Mononuclear cell (primary cell): Measurements from ENCODE around the gene CD300LG. TPM values are rescaled to one million over a fixed set of nuclear protein-coding genes. Genes with fewer than 3 reads are reported as not detected.
A peak's percentile ranks its signal among the peaks of the same experiment; 100 is the strongest.

Experiments used
- H3K27me3 ChIP-seq: 2 replicates; pipeline ENCODE4 v1.6.0; 2011; ENCODE audit warnings: low read length, control low read depth; ENCODE audit not compliant: insufficient read depth
- H3K4me1 ChIP-seq: 2 replicates; pipeline ENCODE4 v1.5.1; 2011; ENCODE audit warnings: mild to moderate bottlenecking, low read length, control low read depth; ENCODE audit not compliant: insufficient read depth
- H3K4me3 ChIP-seq: 2 replicates; pipeline ENCODE4 v1.5.1; 2011; ENCODE audit warnings: mild to moderate bottlenecking, low read length, moderate library complexity
- H3K9me3 ChIP-seq: 2 replicates; pipeline ENCODE4 v1.5.1; 2011; ENCODE audit warnings: low read depth, mild to moderate bottlenecking, control low read depth, low read length
- total RNA-seq: library from RNA; depleted of rRNA; stranded (reverse); fragments of >200 nt; gene quantifications from one replicate; pipeline ENCODE4 v1.2.3, GENCODE V29; 2012

CD300LG gene
- total RNA-seq, 1 donor, result not detected

GRCh38 chr17:43816336-43817320 is 30.3 kb upstream of the CD300LG start:
- Histone ChIP-seq H3K9me3 (no peaks in the 10 kb centered on the region), H3K4me3 (no peak overlapping the region), H3K4me1 (peaks cover 7% of the 10 kb centered on the region), H3K27me3 (no peaks in the 10 kb centered on the region)

- Histone ChIP-seq H3K4me1 (peaks cover 7% of the 10 kb centered on the region), H3K27me3 (no peaks in the 10 kb centered on the region), H3K9me3 (no peaks in the 10 kb centered on the region), H3K4me3 (no peak overlapping the region)
Measured at GRCh38 chr17:43817826-43818225, 29.1 kb upstream of the CD300LG start.

GRCh38 chr17:43818966-43819365 is 28.0 kb upstream of the CD300LG start:
- Histone ChIP-seq H3K9me3 (no peaks in the 10 kb centered on the region), H3K4me3 (no peak overlapping the region), H3K4me1 (peaks cover 7% of the 10 kb centered on the region), H3K27me3 (no peaks in the 10 kb centered on the region)

GRCh38 chr17:43820759-43821158 is 26.2 kb upstream of the CD300LG start:
- H3K4me1 ChIP-seq, result no peaks in the 10 kb centered on the region
- no peaks in the 10 kb centered on the region for H3K9me3 ChIP-seq
- no peak overlapping the region for H3K4me3 ChIP-seq
- no peaks in the 10 kb centered on the region for H3K27me3 ChIP-seq

DNA sequence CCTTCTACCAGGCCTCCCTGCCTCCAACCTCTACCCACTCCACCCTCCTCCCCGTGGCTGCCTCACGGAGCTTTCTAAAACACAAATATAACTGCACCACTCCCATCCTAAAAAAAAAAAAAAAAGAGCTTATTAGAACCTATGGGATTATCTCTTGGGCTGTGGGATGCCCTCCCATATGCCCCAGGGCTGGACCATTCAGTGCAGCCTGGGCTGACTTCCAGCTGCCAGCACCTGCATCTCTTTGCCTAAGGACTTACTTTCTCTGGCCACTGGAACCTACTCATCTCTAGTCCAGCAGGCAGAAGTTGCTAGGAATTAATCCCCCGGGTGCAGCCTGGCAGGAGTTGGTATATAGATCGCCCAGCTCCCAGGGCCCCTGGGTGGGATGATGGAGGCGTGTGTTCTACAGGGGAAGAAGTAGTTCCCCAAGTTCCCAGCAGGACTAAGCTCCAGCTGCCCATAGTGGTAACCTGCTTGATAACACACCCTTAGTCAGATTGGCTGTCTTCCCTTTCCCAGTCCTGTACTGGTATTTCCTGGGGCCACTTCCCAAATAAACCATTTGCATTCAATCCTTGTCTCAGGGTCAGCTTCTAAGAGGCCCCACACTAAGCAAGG is 24.3 kb upstream of the CD300LG start:
- Histone ChIP-seq H3K27me3 (no peaks in the 10 kb centered on the region), H3K4me1 (no peaks in the 10 kb centered on the region), H3K9me3 (no peaks in the 10 kb centered on the region), H3K4me3 (no peak overlapping the region)

GRCh38 chr17:43823350-43824084 is 23.5 kb upstream of the CD300LG start:
- Histone ChIP-seq H3K4me3 (no peak overlapping the region), H3K4me1 (no peaks in the 10 kb centered on the region), H3K27me3 (no peaks in the 10 kb centered on the region), H3K9me3 (no peaks in the 10 kb centered on the region)

DNA sequence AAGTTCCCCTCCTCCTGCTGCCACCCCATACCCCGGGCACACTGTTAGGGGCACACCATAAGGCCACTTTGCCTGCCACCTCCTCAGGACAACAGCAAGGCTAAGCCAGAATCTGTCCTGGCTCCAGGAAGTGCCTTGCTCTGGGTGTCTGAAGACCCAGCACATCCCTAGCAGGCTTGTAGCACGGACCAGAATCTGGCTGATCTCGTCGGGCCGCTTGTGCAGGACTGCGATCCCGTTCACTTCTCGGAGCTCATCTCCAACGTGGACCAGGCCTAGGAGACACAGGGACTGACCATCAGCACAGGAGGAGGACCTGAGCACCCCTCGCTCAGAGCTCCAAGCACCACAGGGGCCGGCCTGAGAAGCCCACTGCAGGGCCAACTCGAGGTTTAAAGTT is 21.4 kb upstream of the CD300LG start:
- H3K4me3 ChIP-seq, result no peak overlapping the region
- no peaks in the 10 kb centered on the region for H3K27me3 ChIP-seq
- no peaks in the 10 kb centered on the region for H3K4me1 ChIP-seq
- no peaks in the 10 kb centered on the region for H3K9me3 ChIP-seq

GRCh38 chr17:43826206-43826605 is 20.8 kb upstream of the CD300LG start:
- no peak overlapping the region for H3K4me3 ChIP-seq
- no peaks in the 10 kb centered on the region for H3K4me1 ChIP-seq
- H3K9me3 ChIP-seq, result no peaks in the 10 kb centered on the region
- peaks cover 1% of the 10 kb centered on the region for H3K27me3 ChIP-seq

DNA sequence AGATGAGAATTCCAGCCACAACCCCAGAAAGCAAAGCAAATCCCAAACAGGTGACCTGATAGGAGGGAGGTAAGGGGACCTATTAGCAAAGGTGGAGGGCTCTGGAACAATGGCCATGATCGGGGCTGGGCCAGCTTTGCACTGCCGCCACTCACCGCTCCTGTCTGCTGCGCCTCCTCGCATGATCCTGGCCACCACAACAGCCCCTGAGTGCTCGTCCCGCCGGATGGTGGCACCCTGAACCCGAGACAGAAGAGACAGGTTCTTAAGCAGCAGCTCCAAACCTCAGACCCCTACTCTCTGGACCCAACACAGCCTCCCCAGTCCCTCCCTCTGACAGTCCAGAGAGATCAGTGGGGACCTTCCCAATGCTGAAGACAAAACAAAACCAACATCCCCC is 19.4 kb upstream of the CD300LG start:
- Histone ChIP-seq H3K9me3 (no peaks in the 10 kb centered on the region), H3K4me1 (no peaks in the 10 kb centered on the region), H3K27me3 (peaks cover 10% of the 10 kb centered on the region), H3K4me3 (no peak overlapping the region)

DNA sequence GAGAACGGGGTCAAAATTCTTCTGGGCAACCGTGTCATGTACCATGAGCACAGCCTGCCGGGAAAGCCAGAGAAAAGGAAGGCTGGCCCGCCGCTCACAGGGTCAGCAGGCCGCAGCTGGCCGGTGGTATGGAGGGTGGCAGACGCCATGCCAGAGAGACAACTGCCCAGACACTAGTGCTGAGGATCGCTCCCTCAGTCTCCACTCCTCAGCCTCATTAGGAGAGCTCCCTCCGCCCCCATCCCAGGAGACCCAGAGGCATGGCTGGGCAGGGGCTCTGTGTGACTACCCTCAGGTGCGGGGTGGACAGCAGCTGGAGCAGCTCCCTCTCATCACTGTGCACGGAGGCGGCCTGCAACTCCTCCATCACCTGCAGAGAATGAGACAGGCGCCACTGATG is 17.2 kb upstream of the CD300LG start:
- peaks cover 24% of the 10 kb centered on the region for H3K27me3 ChIP-seq
- H3K9me3 ChIP-seq, result no peaks in the 10 kb centered on the region
- peaks cover 9% of the 10 kb centered on the region for H3K4me1 ChIP-seq
- no peak overlapping the region for H3K4me3 ChIP-seq

GRCh38 chr17:43830510-43831140 is 16.4 kb upstream of the CD300LG start:
- H3K27me3 ChIP-seq, result peaks cover 24% of the 10 kb centered on the region
- H3K4me1 ChIP-seq, result peaks cover 9% of the 10 kb centered on the region
- no peak overlapping the region for H3K4me3 ChIP-seq
- H3K9me3 ChIP-seq, result no peaks in the 10 kb centered on the region

DNA sequence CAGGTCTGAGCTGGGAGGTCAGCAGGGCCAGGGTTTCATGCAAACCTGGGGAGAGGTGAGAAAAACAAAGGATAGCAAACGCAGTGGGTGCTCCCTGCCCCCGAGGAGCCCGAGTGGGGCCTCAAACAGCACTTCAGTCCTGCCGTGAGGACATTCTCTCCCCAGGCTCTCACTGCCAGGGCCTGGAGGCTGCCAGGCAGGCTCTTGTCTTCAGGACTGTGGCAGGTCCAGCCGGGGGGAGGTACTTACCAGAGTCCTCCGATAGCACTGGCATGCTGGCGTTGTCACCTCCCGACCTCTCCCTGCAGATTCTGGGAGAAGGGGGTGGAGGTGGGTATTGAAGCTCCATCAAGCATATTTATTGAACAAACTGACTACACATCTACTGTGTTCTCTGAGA is 15.3 kb upstream of the CD300LG start:
- Histone ChIP-seq H3K27me3 (peaks cover 28% of the 10 kb centered on the region), H3K4me1 (peaks cover 9% of the 10 kb centered on the region), H3K4me3 (no peak overlapping the region), H3K9me3 (no peaks in the 10 kb centered on the region)

DNA sequence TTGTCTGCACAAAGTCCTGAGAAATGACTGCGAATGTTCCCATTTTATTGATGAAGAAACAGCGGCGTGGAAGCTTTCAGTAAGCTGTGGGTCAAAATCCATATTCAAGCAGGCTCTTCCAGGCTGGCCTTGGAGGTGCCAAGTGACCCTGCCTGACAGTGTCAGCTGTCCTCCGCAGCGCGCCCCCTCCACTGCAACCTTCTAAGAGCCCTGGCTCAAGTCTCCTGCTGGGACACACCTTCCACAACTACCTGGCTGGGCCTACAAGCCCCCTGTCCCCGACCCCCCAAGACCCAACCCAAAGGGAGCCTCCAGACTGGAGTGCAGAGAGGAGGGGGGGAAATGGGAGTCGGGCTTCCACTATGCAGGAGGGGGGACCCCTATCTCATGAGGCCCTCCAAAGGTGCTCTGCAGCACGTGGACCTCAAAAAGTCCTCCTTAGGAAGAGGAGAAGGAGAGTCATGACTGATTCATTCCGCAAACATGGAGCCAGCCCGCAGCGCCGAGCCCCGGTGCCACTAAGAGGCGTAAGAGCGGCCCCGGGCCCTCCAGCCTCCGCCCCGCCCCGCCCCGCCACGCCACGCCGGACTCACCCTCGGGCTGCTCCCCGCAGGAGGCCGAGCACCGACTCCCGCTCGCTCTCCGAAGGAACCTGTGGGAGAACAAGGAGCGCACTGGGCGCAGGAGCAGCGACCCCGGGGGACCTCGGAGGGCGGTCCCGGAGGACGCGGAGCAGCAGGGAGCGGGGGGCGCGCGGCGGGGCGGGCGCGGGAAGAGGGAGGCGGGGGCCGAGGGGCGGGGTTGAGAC is 14.6 kb upstream of the CD300LG start:
- Histone ChIP-seq H3K9me3 (no peaks in the 10 kb centered on the region), H3K4me1 (peaks cover 9% of the 10 kb centered on the region), H3K27me3 (peaks cover 28% of the 10 kb centered on the region), H3K4me3 (peak overlapping the region; percentile 25)
